Measurements from ENCODE around the gene FAM170B.

FAM170B gene

GRCh38 chr10:49133706-49134248 is at the start of gene FAM170B:
TSS of gene FAM170B (minus strand) at chr10:49134021. CDS start at chr10:49133918, 103 bp downstream.
- FAIRE-seq = no peak

GRCh38 chr10:49182776-49183175 is 49.0 kb upstream of the FAM170B start:
- FAIRE-seq = no peak

GRCh38 chr10:49180444-49180860 is 46.6 kb upstream of the FAM170B start:
- no peak for FAIRE-seq

- no peak for FAIRE-seq
Observed at GRCh38 chr10:49179699-49180443, 46.0 kb upstream of the FAM170B start.

- no peak for FAIRE-seq
Observed at GRCh38 chr10:49178489-49179471, 45.0 kb upstream of the FAM170B start.

- no peak for FAIRE-seq
Observed at GRCh38 chr10:49177391-49178355, 43.9 kb upstream of the FAM170B start.

- no peak for FAIRE-seq
Observed at GRCh38 chr10:49176310-49177268, 42.8 kb upstream of the FAM170B start.

- no peak for FAIRE-seq
Observed at GRCh38 chr10:49175587-49176309, 41.9 kb upstream of the FAM170B start.

GRCh38 chr10:49174926-49175500 is 41.2 kb upstream of the FAM170B start:
- FAIRE-seq = no peak

GRCh38 chr10:49174261-49174925 is 40.6 kb upstream of the FAM170B start:
- no peak for FAIRE-seq

GRCh38 chr10:49173853-49174252 is 40.0 kb upstream of the FAM170B start:
- FAIRE-seq = no peak

- FAIRE-seq = no peak
Observed at GRCh38 chr10:49173201-49173772, 39.5 kb upstream of the FAM170B start.

- FAIRE-seq = no peak
Observed at GRCh38 chr10:49172777-49173132, 38.9 kb upstream of the FAM170B start.

GRCh38 chr10:49172061-49172776 is 38.4 kb upstream of the FAM170B start:
- no peak for FAIRE-seq

- FAIRE-seq = no peak
Observed at GRCh38 chr10:49171326-49172060, 37.7 kb upstream of the FAM170B start.

- FAIRE-seq = no peak
Observed at GRCh38 chr10:49170632-49171325, 37.0 kb upstream of the FAM170B start.

GRCh38 chr10:49169776-49170175 is 36.0 kb upstream of the FAM170B start:
- no peak for FAIRE-seq

Data from colon (tissue), 2 donors.